ENCODE data around the gene ZNF488.

The ZNF488 gene

DNA sequence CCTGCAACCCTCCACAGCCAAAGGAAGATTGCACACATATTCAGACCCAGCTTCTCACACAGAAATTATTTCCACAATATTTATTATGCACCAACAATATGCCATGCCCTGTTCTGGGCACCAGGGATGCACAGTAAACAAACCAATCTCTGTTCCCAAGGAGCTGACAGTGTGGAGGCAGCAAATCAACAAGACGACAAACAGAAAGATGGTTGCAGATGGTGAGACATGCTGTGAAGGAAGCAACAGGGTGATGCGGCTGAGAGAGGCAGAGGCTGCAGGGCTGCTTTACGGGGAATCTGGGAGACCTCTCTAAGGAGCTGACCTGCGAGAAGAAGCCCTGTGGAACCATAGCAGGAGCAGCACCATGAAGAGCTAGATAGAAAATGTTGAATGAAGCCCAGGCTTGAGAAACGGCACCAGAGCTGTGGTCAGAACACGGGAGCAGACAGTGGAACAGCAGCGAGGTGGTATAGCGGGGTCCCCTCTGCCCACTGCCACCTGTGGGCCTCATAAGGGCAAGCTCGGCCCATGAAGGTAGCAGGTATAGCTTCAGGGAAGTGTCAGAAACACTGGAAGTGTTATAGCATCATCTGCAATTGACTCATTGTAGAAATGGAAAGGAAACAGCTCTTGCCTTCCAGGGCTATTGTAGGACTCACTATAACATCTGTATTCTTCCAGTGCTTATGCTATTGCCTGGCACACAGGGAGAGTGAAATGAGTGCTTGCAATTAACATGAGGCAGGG, 18.5 kb downstream of the ZNF488 start:
- no peak for DNase-seq

DNA sequence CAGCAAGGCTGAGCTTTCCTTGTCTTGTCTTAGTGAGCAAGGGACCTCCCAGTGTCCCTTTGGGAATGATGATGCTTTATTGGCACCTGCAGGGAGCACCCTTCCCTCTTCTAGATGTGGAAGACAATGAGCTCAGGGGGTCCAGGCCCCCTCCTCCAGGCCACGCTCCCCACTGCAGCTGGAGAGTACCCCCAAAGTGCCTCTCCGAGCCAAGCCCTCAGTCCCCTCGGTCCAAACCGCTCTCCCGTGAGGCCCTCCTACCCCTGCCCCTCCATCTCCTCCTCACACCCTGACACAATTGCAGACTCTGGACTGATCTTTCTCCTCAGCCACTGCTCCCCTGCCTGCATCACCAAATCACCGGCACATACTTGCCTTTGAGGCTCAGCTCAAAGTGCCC, 19.2 kb downstream of the ZNF488 start:
- DNase-seq = no peak

DNA sequence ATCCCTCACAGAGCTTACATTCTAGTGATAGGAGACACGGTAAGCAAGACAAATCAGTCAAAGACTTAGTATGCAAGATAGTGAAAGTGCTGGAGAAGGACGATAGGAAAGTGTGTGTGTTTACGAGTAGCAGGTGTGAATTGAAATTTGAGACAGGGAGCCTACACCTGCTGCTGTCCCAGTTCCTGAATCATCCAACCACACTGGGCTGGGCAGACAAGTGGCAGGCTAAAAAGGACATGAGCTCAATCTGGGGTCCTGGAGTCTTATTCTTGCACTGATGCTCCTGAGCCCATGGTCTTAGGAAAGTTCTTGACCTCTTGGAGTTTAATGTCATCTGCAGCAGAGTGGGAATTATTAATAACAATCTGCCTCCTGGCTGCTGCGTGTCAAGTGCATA, 19.7 kb downstream of the ZNF488 start:
- DNase-seq = no peak

DNA sequence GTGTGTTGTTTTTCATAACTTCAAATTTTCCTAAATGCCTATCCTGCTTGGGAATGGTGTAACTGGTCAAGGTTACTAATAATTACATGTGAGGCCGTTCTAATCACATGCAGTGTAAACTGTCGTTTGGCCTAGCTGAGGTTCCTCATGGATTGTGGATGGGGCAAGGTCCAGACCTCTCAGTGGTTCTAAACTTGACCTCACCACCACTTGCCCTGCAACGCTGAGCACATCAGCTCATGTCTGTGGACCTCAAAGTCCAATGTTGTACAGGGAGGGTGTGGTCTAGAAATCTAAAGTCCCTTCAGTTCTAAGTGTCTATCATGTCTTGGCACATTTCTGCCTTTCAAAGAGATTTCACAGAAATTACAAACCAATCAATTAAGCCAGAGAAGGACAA, 20.3 kb downstream of the ZNF488 start:
- DNase-seq = no peak

DNA sequence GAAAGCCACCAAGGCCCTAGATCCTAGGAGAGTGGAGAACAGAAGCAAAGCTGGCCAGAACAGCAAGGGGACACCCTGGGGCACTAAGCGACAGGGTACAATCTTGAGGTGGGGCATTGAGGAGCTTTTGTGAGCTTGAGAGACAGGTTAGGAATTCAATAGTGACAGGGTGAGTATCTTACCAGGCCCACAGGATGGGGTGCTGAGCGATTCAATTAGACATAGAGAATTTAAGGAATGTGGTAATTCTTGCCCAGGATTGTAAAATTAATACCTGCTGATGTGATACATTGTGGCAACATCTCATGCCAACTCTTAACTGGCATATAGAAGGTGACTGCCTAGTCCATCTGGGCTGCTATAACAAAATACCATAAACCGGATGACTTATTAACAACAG, 21.9 kb downstream of the ZNF488 start:
- DNase-seq = no peak

DNA sequence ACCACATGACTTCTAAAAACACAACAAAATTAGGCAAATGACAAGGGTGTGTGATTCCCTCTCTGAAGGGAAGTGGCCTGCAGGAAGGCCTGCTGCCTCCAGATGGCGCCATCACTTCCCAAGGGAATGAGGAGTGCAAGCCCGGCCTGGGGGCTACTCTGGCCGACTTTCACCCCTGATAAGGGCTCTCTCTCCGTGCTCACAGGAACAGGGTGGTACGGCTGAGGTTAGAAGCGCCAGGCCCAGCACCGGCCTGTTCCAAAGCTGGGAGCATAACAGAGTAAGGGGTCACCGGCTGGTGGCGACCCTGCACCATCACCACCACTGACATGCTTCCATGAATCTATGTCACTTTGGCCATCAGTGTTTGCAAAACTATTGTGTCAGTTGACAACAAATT, 22.8 kb downstream of the ZNF488 start:
- no peak for DNase-seq

DNA sequence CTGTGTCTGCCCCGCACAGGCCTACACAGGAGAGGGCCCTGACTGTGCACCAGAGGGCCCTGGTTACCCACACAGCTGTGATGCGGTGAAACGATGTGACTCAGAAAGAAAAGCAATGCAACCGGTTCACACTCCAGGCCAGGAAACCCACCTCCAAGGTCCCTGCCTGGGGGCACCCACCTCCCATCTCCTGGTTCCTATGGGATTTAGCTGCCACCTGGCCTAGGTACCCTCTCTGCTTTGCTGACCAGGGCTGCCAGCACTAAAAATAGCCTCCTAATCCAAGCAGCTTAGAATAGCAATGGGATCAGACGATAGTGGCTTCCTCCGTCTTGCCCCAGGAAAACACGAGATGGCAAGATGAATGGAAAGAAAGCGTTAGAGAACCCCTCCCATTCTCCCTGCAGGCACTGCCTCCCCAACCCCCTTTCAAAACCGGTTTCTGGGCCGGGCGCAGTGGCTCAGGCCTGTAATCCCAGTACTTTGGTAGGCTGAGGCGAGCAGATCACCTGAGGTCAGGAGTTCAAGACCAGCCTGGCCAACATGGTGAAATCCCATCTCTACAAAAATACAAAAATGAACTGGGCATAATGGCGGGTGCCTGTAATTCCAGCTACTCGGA, 23.6 kb downstream of the ZNF488 start:
- DNase-seq = no peak

DNA sequence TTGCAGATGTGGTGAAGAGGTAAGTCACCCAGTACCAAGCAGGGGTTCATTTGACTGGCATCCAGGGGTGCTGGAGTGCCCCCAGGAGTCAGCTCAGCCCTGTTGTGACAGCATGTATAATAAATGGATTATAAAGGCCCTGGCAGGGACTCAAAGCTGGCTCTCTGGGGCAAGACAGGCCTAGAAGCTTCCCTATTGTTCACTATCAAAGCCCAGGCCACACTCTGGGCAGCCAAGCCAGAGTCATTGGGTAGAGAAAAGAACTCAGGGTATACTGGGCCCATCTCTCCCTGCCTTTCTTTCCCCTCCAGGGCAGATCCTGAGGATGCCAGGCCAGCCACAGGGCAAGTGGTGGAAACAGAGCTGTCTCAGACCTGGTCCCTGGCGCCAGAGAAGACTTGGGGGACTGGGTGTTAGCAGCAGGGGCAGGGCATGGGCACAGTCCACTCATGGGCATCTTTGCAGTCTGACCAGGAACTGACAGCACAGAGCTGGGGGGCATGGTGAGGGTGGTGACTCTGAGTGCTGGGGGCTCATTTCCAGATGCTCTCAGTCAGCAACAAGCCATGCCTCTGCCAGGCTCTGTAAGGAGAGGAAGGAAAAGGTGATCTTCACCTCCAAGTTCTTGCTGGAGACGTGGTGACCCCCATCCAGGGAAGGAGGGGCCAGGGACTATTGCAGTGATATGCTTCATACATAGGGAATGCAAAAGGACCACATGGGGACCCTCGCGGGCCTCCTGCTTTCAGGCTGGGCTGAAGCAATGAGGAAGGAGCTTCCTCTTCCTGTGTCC, 24.3 kb downstream of the ZNF488 start:
- DNase-seq = no peak

DNA sequence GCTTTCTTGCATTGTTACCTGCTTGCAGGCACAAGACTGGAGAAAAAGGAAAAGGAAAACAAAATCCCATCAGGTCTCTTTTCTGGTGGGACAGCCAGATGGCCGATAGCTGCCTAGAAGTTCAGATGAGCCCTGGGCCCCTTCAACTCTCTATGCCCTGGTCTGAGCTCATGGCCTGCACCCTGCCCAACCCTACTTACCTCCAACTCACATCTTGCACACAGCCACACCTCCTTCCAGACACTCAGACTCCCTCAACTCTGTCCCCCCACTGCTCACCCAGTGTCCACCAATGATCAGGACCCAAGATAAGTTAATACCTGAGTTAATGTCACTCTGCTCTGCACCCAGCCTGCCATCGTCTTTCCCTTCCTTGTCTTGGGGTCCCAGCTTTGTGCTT, 25.0 kb downstream of the ZNF488 start:
- no peak for DNase-seq

DNA sequence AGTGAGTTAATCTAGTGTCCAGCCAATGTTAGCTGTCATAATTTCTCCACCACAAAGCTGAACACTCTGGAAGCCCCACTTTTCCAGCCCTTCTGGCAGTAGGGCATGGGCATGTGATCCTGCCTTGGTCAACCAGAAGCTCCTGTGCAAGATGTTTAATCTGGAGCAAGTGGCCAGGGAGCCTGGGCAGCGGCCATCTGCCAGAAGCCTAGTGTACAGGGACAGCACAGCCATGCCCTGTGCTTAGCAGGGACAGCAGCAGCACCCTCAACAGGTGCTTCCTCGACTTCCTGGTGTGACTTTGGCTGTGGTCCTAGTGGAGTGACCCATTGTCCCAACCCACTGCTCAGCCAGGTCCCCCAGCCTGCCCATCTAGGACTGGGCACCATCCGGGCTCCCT, 25.6 kb downstream of the ZNF488 start:
- DNase-seq = no peak

DNA sequence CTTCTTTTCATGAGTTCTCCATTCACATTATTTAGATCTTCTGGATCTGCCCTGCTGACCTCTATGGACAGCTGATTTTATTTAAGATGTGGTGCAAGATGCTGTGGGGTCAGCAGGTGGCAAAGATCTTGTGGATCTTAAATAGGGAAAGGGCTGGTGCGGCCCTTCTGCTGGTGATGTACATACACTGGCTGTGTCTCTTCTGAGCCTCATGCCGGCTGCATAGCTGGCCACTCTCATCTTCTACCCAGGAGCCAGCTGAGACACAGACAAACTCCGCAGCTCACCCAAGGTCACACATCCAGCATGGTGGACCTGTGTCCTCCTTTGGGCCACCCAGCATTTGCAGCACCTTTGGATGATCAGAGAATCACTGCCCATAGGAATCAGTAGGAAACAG, 26.2 kb downstream of the ZNF488 start:
- DNase-seq = no peak

DNA sequence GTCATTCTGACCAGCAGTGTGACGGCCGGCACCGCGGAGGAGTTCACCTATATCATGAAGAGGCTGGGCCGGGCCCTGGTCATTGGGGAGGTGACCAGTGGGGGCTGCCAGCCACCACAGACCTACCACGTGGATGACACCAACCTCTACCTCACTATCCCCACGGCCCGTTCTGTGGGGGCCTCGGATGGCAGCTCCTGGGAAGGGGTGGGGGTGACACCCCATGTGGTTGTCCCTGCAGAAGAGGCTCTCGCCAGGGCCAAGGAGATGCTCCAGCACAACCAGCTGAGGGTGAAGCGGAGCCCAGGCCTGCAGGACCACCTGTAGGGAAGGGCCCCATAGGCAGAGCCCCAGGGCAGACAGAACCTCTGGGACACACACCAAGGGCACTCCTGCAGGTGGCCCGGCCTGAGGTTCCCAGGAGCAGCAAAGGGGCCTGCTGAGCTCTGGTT, 26.9 kb downstream of the ZNF488 start:
- no peak for DNase-seq

DNA sequence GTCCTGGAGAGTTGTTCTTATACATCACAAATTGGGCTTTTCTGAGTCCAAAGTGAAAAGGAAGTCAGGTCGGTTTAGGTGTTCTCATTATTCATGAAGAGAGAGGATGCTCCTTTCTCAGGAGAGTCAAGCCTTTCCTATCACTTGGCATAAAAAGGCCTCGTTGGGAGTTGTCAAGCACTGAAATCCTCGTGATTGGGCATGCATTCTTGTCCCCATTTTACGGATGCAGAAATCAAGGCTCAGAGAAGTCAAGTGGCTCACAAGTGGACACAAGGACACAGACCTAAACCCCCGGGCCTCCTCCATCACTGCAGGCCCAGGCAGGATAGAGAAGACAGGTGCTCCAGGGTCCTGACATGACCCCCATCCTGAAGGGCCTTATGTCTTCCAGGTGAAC, 27.4 kb downstream of the ZNF488 start:
- no peak for DNase-seq

DNA sequence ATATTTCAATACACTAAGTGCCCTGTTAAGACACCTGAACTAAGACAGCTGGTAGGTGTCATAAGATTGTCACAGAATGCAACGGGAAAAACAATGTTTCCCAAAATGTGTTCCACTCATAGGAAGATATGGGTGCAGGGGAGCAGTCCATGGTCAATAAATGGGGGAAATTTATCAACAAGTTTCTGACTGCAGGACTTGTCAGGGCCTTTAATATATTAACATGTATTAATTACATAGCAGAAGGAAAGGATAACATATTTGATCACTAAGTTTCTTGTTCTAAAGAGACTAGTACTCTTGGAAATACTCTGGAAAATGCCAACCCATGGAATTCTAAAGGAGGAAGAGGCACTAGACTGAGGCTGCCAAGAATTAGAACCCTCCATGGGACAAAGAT, 29.2 kb downstream of the ZNF488 start:
- DNase-seq = no peak

DNA sequence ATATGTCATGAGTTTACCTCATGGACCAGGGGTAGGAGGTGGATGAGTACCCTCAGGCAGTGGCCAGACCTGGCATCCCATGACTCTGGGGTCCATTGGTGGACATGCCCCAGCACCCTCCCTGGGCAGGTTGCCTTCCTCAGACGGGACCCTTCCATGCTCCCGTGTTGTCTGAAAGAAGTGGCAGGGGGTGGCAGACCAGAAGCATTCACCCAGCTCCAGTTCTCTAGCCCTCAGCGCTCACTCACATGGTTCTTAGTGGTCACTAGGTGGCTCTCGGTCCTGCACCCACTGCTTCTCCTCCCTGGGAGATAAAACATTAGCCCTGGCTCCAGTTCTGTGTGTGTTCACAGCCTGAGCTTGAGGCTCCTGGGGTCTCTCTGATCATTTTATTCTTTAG, 29.9 kb downstream of the ZNF488 start:
- DNase-seq = no peak

DNA sequence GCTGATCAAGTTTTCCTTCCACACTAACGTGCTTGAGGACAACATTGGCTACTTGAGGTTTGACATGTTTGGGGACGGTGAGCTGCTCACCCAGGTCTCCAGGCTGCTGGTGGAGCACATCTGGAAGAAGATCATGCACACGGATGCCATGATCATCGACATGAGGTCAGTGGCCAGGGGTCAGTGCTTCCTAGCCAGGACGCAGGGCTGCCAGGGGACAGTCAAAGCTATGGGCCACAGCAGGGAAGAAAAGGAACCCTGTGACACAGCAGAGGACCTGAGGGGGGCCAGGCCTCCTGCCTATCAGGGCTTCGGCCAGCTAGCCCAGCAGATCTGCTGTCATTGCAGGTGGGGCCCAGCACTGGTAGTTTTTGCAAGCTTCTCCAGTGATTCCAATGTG, 30.7 kb downstream of the ZNF488 start:
- no peak for DNase-seq

DNA sequence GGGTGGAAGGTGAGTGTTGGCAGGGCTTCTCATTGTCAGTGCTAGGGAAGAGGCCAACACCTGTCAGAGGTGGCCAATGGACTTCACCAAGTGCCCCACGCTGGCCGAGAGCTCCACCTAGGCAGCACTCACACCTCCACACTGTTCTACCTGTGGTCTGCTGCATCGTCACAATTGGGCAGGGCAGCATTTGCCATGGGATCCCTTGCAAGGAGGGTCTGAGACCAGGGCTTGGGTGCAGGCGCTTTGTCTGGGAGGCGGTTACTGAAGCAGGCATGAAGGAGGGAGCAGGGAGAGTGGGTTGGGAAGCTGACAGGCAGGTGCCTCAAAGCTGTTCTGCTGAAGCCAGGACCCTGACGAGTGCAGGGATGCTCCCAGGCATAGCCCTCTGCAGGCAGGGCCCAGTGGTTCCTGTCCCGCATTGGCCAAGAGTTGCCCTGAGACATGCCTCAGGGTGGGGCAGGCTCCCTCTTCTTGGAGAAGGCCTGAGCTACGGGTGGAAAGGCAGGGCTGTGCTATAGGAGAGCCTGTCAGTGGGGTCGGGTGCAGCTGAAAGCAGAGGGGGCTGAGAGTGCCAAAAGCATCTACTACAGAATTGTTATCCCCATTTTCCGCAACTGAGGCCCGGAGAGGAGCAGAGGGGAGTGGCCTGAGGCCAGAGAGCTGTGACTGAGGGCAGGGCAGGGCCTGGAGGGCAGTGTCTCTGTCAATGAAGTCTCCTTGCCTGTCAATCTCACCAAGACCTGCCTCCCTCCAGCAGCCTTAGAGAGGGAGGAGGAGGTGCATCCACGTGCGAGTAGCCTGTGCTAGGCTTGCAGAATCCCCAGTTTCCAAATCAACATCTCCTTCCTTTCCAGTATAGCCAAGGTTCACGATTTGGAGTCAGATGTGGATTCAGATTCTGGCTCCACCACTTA, 31.9 kb downstream of the ZNF488 start:
- no peak for DNase-seq

DNA sequence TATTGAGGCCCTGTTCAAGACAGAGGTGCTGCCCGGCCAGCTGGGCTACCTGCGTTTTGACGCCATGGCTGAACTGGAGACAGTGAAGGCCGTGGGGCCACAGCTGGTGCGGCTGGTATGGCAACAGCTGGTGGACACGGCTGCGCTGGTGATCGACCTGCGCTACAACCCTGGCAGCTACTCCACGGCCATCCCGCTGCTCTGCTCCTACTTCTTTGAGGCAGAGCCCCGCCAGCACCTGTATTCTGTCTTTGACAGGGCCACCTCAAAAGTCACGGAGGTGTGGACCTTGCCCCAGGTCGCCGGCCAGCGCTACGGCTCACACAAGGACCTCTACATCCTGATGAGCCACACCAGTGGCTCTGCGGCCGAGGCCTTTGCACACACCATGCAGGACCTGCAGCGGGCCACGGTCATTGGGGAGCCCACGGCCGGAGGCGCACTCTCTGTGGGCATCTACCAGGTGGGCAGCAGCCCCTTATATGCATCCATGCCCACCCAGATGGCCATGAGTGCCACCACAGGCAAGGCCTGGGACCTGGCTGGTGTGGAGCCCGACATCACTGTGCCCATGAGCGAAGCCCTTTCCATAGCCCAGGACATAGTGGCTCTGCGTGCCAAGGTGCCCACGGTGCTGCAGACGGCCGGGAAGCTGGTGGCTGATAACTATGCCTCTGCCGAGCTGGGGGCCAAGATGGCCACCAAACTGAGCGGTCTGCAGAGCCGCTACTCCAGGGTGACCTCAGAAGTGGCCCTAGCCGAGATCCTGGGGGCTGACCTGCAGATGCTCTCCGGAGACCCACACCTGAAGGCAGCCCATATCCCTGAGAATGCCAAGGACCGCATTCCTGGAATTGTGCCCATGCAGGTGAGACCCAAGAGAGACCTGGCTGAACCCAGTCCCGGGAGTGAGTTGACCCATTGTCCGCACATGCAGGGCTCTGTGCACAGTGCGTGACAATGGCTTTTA, 33.1 kb downstream of the ZNF488 start:
- no peak for DNase-seq

DNA sequence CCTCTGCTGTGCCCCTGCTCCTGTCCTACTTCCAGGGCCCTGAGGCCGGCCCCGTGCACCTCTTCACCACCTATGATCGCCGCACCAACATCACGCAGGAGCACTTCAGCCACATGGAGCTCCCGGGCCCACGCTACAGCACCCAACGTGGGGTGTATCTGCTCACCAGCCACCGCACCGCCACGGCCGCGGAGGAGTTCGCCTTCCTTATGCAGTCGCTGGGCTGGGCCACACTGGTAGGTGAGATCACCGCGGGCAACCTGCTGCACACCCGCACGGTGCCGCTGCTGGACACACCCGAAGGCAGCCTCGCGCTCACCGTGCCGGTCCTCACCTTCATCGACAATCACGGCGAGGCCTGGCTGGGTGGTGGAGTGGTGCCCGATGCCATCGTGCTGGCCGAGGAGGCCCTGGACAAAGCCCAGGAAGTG, 34.1 kb downstream of the ZNF488 start:
- no peak for DNase-seq

DNA sequence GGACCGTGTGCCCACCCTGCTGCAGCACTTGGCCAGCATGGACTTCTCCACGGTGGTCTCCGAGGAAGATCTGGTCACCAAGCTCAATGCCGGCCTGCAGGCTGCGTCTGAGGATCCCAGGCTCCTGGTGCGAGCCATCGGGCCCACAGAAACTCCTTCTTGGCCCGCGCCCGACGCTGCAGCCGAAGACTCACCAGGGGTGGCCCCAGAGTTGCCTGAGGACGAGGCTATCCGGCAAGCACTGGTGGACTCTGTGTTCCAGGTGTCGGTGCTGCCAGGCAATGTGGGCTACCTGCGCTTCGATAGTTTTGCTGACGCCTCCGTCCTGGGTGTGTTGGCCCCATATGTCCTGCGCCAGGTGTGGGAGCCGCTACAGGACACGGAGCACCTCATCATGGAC, 34.6 kb downstream of the ZNF488 start:
- DNase-seq = no peak

DNA sequence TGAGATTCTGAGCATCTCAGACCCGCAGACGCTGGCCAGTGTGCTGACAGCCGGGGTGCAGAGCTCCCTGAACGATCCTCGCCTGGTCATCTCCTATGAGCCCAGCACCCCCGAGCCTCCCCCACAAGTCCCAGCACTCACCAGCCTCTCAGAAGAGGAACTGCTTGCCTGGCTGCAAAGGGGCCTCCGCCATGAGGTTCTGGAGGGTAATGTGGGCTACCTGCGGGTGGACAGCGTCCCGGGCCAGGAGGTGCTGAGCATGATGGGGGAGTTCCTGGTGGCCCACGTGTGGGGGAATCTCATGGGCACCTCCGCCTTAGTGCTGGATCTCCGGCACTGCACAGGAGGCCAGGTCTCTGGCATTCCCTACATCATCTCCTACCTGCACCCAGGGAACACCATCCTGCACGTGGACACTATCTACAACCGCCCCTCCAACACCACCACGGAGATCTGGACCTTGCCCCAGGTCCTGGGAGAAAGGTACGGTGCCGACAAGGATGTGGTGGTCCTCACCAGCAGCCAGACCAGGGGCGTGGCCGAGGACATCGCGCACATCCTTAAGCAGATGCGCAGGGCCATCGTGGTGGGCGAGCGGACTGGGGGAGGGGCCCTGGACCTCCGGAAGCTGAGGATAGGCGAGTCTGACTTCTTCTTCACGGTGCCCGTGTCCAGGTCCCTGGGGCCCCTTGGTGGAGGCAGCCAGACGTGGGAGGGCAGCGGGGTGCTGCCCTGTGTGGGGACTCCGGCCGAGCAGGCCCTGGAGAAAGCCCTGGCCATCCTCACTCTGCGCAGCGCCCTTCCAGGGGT, 35.2 kb downstream of the ZNF488 start:
- DNase-seq = no peak
